Parathyroid adenoma (tissue), 2 donors: Measurements from ENCODE around the gene RIOX2.
"Not testable (repeated sequence)": the region's sequence is repeated elsewhere in the genome, so short reads cannot be mapped to it uniquely, and the experiment has no call there.

Source experiments
- H2AFZ ChIP-seq: fragments of 300-600 bp; sonication (generic); one replicate; pipeline ENCODE4 v1.7.0; 2017; ENCODE audit warnings: antibody characterized with exemption, mild to moderate bottlenecking
- H3K27ac ChIP-seq: fragments of 300-600 bp; sonication (generic); one replicate; pipeline ENCODE4 v1.7.0; 2017
- H3K27me3 ChIP-seq: fragments of 300-600 bp; sonication (generic); one replicate; pipeline ENCODE4 v1.7.0; 2017; ENCODE audit warnings: low read length; ENCODE audit not compliant: control insufficient read depth, insufficient read depth
- H3K36me3 ChIP-seq: fragments of 300-600 bp; sonication (generic); one replicate; pipeline ENCODE4 v1.7.0; 2017; ENCODE audit warnings: low read length; ENCODE audit not compliant: control insufficient read depth, insufficient read depth
- H3K4me1 ChIP-seq: fragments of 300-600 bp; sonication (generic); one replicate; pipeline ENCODE4 v1.7.0; 2017; ENCODE audit warnings: control low read depth
- H3K4me2 ChIP-seq: fragments of 300-600 bp; sonication (generic); one replicate; pipeline ENCODE4 v1.7.0; 2017; ENCODE audit warnings: low read length
- H3K4me3 ChIP-seq: fragments of 300-600 bp; sonication (generic); one replicate; pipeline ENCODE4 v1.7.0; 2017; ENCODE audit warnings: low read depth, low read length
- H3K79me2 ChIP-seq: fragments of 300-600 bp; sonication (generic); one replicate; pipeline ENCODE4 v1.7.0; 2017; ENCODE audit warnings: control low read depth
- H3K9ac ChIP-seq: fragments of 300-600 bp; sonication (generic); one replicate; pipeline ENCODE4 v1.7.0; 2017; ENCODE audit warnings: mild to moderate bottlenecking
- H3K9me3 ChIP-seq: fragments of 300-600 bp; sonication (generic); one replicate; pipeline ENCODE4 v1.7.0; 2017; ENCODE audit warnings: low read length; ENCODE audit not compliant: control insufficient read depth
- CTCF ChIP-seq: fragments of 300-600 bp; sonication (generic); IDR thresholded peaks from one replicate; pipeline ENCODE4 v1.7.0; 2017; ENCODE audit warnings: antibody characterized with exemption, mild to moderate bottlenecking
- donor health status: primary hyperparathyroidism.

Gene RIOX2

GRCh38 chr3:98013411-98014267, 41.4 kb upstream of the RIOX2 start:
- no peaks in the 10 kb centered on the region for H3K27me3 ChIP-seq
- H3K4me3 ChIP-seq, result no peak overlapping the region
- no peaks in the 10 kb centered on the region for H3K79me2 ChIP-seq
- H3K9ac ChIP-seq, result no peak overlapping the region
- no peaks in the 10 kb centered on the region for H3K36me3 ChIP-seq
- H2AFZ ChIP-seq, result no peak overlapping the region
- no peaks in the 10 kb centered on the region for H3K9me3 ChIP-seq
- TF ChIP-seq CTCF, result no peak
- H3K27ac ChIP-seq, result no peak overlapping the region
- no peaks in the 10 kb centered on the region for H3K4me1 ChIP-seq
- H3K4me2 ChIP-seq, result no peak overlapping the region

GRCh38 chr3:98012979-98013378, 40.7 kb upstream of the RIOX2 start:
- Histone ChIP-seq H3K4me1 (no peaks in the 10 kb centered on the region), H3K4me3 (no peak overlapping the region), H3K27me3 (no peaks in the 10 kb centered on the region), H3K36me3 (no peaks in the 10 kb centered on the region), H3K27ac (no peak overlapping the region), H3K79me2 (no peaks in the 10 kb centered on the region), H2AFZ (no peak overlapping the region), H3K9me3 (no peaks in the 10 kb centered on the region), H3K4me2 (no peak overlapping the region), H3K9ac (no peak overlapping the region)
- no peak for TF ChIP-seq CTCF

GRCh38 chr3:98010883-98011449, 38.7 kb upstream of the RIOX2 start:
- not testable (repeated sequence) for H3K27ac ChIP-seq, H3K4me3 ChIP-seq, H2AFZ ChIP-seq, H3K79me2 ChIP-seq, H3K9ac ChIP-seq, H3K36me3 ChIP-seq, H3K27me3 ChIP-seq, H3K4me2 ChIP-seq, H3K9me3 ChIP-seq, H3K4me1 ChIP-seq

- Histone ChIP-seq H3K4me2 (no peak overlapping the region), H3K27ac (no peak overlapping the region), H3K27me3 (no peaks in the 10 kb centered on the region), H3K4me3 (no peak overlapping the region), H3K9ac (no peak overlapping the region), H3K4me1 (no peaks in the 10 kb centered on the region), H3K9me3 (no peaks in the 10 kb centered on the region), H3K36me3 (no peaks in the 10 kb centered on the region), H2AFZ (no peak overlapping the region), H3K79me2 (no peaks in the 10 kb centered on the region)
- no peak for TF ChIP-seq CTCF
Observed at GRCh38 chr3:98010194-98010882, 38.1 kb upstream of the RIOX2 start.

- Histone ChIP-seq H3K27me3 (no peaks in the 10 kb centered on the region), H3K4me3 (no peak overlapping the region), H3K9me3 (no peaks in the 10 kb centered on the region), H3K9ac (no peak overlapping the region), H3K27ac (no peak overlapping the region), H3K4me2 (no peak overlapping the region), H2AFZ (no peak overlapping the region), H3K36me3 (no peaks in the 10 kb centered on the region), H3K4me1 (no peaks in the 10 kb centered on the region), H3K79me2 (no peaks in the 10 kb centered on the region)
- TF ChIP-seq CTCF, result no peak
Observed at GRCh38 chr3:98008855-98009254, 36.6 kb upstream of the RIOX2 start.
